Endodermal cell (in vitro differentiated cells): ENCODE results near the gene KCTD1. TPM values are rescaled to one million over a fixed set of nuclear protein-coding genes. Genes with fewer than 3 reads are reported as not detected.
A peak's percentile ranks its signal among the peaks of the same experiment; 100 is the strongest.

Source experiments
- DNase-seq: peaks from one replicate; pipeline ENCODE4 v3.0.0-alpha.2; 2017
- H3K27ac ChIP-seq: 2 replicates; pipeline ENCODE4 v1.5.1; 2013; ENCODE audit warnings: mild to moderate bottlenecking, low read depth, low read length, moderate library complexity
- H3K27me3 ChIP-seq: 2 replicates; pipeline ENCODE4 v1.6.1; 2013; ENCODE audit warnings: mild to moderate bottlenecking, low read length, moderate library complexity; ENCODE audit not compliant: insufficient read depth, control insufficient read depth, poor library complexity, severe bottlenecking
- H3K36me3 ChIP-seq: 2 replicates; pipeline ENCODE4 v1.7.0; 2013; ENCODE audit warnings: mild to moderate bottlenecking, low read length, moderate library complexity; ENCODE audit not compliant: control insufficient read depth, insufficient read depth
- H3K4me1 ChIP-seq: one replicate; pipeline ENCODE4 v1.7.0; 2013; ENCODE audit warnings: low read length; ENCODE audit not compliant: control insufficient read depth, insufficient read depth
- H3K4me3 ChIP-seq: 2 replicates; pipeline ENCODE4 v1.5.1; 2013; ENCODE audit warnings: mild to moderate bottlenecking, low read length, moderate library complexity
- H3K9ac ChIP-seq: 2 replicates; pipeline ENCODE4 v1.6.1; 2013; ENCODE audit warnings: mild to moderate bottlenecking, low read length, moderate library complexity; ENCODE audit not compliant: poor library complexity, severe bottlenecking; ENCODE audit errors: extremely low read depth
- H3K9me3 ChIP-seq: 2 replicates; pipeline ENCODE4 v1.6.1; 2013; ENCODE audit warnings: mild to moderate bottlenecking, low read length, moderate library complexity; ENCODE audit not compliant: control insufficient read depth
- H3K27ac Mint-ChIP-seq: 2 replicates; pipeline ENCODE4 v1.8.0; 2020; ENCODE audit warnings: mixed read lengths
- H3K27me3 Mint-ChIP-seq: 2 replicates; pipeline ENCODE4 v1.8.0; 2021; ENCODE audit warnings: mild to moderate bottlenecking, mixed read lengths; ENCODE audit not compliant: insufficient read depth
- H3K36me3 Mint-ChIP-seq: 2 replicates; pipeline ENCODE4 v1.8.0; 2020; ENCODE audit warnings: low read depth, mixed read lengths
- H3K4me1 Mint-ChIP-seq: 2 replicates; pipeline ENCODE4 v1.8.0; 2020; ENCODE audit warnings: mixed read lengths
- H3K4me3 Mint-ChIP-seq: 2 replicates; pipeline ENCODE4 v1.8.0; 2020; ENCODE audit warnings: mild to moderate bottlenecking, moderate library complexity, mixed read lengths
- H3K9me3 Mint-ChIP-seq: 2 replicates; pipeline ENCODE4 v1.8.0; 2020; ENCODE audit warnings: mild to moderate bottlenecking, mixed read lengths
- WGBS, 2 experiments: methylation state at CpG; one replicate each; pipeline versions ENCODE4 v1.1.5 to v1.1.7; 2013; ENCODE audit warnings: missing lambda C conversion rate in 2 of 2, mixed read lengths in 1 of 2; ENCODE audit not compliant: insufficient coverage in 1 of 2, insufficient read length in 1 of 2; 5-methylcytosine and 5-hydroxymethylcytosine counted together
- total RNA-seq, 2 donors: library from RNA; stranded (reverse); fragmentation: NEBNext Ultra II Directional in 1 of 2; extraction: Animal tissue kit (Norgen Biotek cat#: 25700) in 1 of 2; gene quantifications; 2 replicates in 1 of 2; 3 replicates in 1 of 2; pipeline ENCODE4 v1.2.1, GENCODE V29; 2021
- TF ChIP-seq, protein P1 (sequence below): fragments of 200-600 bp; sonication (generic); conservative IDR thresholded peaks from 2 replicates; pipeline ENCODE4 v1.5.0; 2021; ENCODE audit warnings: antibody characterized with exemption, mild to moderate bottlenecking

The KCTD1 gene
- total RNA-seq, 2 donors from 2014 or later = 6.8 to 7.3 TPM

DNA sequence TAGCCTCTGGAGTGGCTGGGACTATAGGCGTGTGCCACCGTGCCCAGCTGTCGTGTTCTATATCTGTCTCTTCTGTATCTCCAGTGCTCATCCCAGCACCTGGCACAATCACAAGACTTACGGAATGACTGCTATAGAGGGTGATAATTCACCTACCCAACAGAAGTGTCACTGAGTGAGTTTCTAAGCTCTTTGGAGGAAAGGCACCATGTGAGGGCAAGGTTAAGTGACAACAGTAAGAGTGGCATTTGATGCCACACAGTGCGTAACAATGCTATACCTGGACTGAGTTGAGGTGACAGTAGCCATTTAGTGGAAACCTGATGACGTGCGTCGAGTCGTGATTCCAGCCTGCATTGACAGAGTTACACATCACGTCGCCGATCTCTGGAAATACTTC, 89.0 kb downstream of the KCTD1 start:
- TF ChIP-seq, protein P1, sequence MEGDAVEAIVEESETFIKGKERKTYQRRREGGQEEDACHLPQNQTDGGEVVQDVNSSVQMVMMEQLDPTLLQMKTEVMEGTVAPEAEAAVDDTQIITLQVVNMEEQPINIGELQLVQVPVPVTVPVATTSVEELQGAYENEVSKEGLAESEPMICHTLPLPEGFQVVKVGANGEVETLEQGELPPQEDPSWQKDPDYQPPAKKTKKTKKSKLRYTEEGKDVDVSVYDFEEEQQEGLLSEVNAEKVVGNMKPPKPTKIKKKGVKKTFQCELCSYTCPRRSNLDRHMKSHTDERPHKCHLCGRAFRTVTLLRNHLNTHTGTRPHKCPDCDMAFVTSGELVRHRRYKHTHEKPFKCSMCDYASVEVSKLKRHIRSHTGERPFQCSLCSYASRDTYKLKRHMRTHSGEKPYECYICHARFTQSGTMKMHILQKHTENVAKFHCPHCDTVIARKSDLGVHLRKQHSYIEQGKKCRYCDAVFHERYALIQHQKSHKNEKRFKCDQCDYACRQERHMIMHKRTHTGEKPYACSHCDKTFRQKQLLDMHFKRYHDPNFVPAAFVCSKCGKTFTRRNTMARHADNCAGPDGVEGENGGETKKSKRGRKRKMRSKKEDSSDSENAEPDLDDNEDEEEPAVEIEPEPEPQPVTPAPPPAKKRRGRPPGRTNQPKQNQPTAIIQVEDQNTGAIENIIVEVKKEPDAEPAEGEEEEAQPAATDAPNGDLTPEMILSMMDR = no peak
- Histone ChIP-seq H3K27ac (no peak overlapping the region), H3K4me3 (no peak overlapping the region), H3K27me3 (peaks cover 55% of the 10 kb centered on the region), H3K9ac (no peak overlapping the region), H3K4me1 (no peaks in the 10 kb centered on the region), H3K36me3 (no peaks in the 10 kb centered on the region), H3K9me3 (no peaks in the 10 kb centered on the region)
- Mint-ChIP-seq H3K4me3 (no peak overlapping the region), H3K36me3 (peaks cover 6% of the 10 kb centered on the region), H3K27me3 (peaks cover 58% of the 10 kb centered on the region), H3K4me1 (peaks cover 15% of the 10 kb centered on the region), H3K9me3 (no peaks in the 10 kb centered on the region), H3K27ac (no peak overlapping the region)
- whole genome bisulfite sequencing, 2 experiments = 94 to 99% methylated on average over 8 to 12 of the region's 12 CpGs
- DNase-seq = no peak

DNA sequence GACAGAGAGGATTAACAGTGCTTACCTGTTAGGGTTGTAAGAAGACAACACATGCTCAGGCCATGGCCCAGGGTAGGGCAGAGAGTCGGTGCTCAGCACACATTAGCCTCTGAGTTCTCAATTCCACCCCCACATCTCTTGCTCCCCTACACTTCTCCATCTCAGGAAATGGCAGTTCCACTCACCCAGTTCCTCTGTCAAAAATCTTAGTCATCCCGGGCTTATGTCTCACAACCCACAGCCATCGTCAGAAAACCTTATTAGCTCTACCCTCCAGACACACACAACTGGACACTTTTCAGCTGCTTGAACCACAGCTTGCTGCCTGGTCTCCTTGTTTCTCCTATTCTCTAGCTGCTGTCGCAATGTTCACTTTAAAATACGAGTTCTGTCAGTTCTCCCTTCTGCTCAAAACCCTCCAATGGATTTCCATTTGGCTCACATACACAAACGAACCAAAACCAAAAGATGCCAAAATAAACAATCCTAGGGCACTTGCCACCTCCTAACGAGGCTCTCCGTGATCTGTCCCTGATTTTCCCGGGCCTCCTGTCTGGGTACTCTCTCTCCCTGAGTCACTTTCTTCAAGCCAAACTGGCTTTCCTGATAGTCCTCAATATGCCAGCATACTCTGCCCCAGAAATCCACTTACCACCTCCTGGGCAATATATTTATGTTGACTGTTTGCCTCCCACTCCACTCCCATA, 89.7 kb downstream of the KCTD1 start:
- DNase-seq = no peak
- Histone ChIP-seq H3K27ac (no peak overlapping the region), H3K4me3 (no peak overlapping the region), H3K27me3 (peaks cover 55% of the 10 kb centered on the region), H3K9me3 (no peaks in the 10 kb centered on the region), H3K36me3 (no peaks in the 10 kb centered on the region), H3K9ac (no peak overlapping the region), H3K4me1 (no peaks in the 10 kb centered on the region)
- H3K27me3 Mint-ChIP-seq = peaks cover 54% of the 10 kb centered on the region
- peaks cover 9% of the 10 kb centered on the region for H3K4me1 Mint-ChIP-seq
- WGBS, 2 experiments = 94 to 95% methylated on average over 7 to 9 of the region's 9 CpGs
- TF ChIP-seq, protein P1 = no peak
- H3K36me3 Mint-ChIP-seq = peaks cover 6% of the 10 kb centered on the region
- no peaks in the 10 kb centered on the region for H3K9me3 Mint-ChIP-seq
- no peak overlapping the region for H3K4me3 Mint-ChIP-seq
- H3K27ac Mint-ChIP-seq = no peak overlapping the region

DNA sequence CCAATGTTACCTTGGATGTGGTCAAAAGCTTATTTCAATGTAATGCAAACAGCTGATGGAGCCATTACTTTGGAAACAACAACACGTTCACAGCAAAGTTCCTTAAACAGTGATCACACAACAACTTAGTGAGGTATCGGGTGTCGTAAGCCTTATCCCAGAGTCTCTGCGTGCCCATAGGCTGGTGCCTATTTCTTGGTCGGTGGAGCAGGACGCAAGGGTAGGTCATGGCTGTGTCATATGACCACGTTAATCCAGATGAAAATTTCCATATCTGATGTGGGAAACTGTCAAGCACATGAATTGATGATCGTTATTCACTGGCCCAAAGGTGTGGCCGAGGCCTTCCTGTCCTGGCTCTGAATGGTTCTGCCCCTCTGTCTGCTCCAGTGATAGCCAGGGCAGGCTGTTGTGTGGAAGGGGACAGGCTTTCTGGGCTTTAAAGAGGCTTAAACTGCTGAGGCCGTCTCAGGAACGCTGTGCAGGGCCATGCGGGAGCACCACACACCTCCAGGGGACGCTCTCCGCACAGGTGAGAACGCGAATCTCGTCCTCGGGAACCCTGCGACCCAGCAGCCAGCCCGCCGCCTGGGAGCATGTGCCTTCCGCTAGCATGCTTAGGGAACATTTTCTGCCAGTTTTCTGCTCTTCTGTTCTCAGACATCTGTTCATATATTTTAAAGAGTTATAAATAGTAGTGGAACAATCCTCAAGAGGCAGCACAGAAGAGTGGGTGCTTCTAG, 90.6 kb downstream of the KCTD1 start:
- Histone ChIP-seq H3K4me3 (no peak overlapping the region), H3K9me3 (no peaks in the 10 kb centered on the region), H3K36me3 (no peaks in the 10 kb centered on the region), H3K27ac (no peak overlapping the region), H3K4me1 (no peaks in the 10 kb centered on the region), H3K27me3 (peaks cover 46% of the 10 kb centered on the region), H3K9ac (no peak overlapping the region)
- no peak overlapping the region for H3K4me3 Mint-ChIP-seq
- H3K4me1 Mint-ChIP-seq = peaks cover 9% of the 10 kb centered on the region
- H3K9me3 Mint-ChIP-seq = no peaks in the 10 kb centered on the region
- H3K36me3 Mint-ChIP-seq = peaks cover 6% of the 10 kb centered on the region
- 53 to 60% methylated on average over 17 to 22 of the region's 22 CpGs for WGBS, 2 experiments
- TF ChIP-seq, protein P1 = peak; percentile 97
- DNase-seq = peak; percentile 94
- peaks cover 48% of the 10 kb centered on the region for H3K27me3 Mint-ChIP-seq
- H3K27ac Mint-ChIP-seq = no peak overlapping the region
